ENCODE data around the gene FARS2.

Gene FARS2

GRCh38 chr6:5809450-5809849 lies 548.1 kb downstream of the FARS2 start:
- no peak overlapping the region for H2BK5ac ChIP-seq (ENCODE audit: low read length)
- no peak overlapping the region for H2AK5ac ChIP-seq (ENCODE audit: low read length)
- WGBS (ENCODE audit: extremely low coverage, insufficient coverage, low lambda C conversion rate), result no CpG with 5 or more reads among the region's 4 CpGs
- no peak overlapping the region for H3K18ac ChIP-seq (ENCODE audit: low read length)
- no peak overlapping the region for H3K27ac ChIP-seq (ENCODE audit: low read depth, low read length)
- no peak for DNase-seq
- no peaks in the 10 kb centered on the region for H3K36me3 ChIP-seq (ENCODE audit: control insufficient read depth, insufficient read depth, low read length)
- no peak overlapping the region for H3K4me2 ChIP-seq (ENCODE audit: low read length)
- no peaks in the 10 kb centered on the region for H3K27me3 ChIP-seq (ENCODE audit: insufficient read depth, low read length, poor library complexity)
- no peak overlapping the region for H2BK120ac ChIP-seq (ENCODE audit: low read depth, low read length)
- H3K56ac ChIP-seq (ENCODE audit: low read length), result no peak overlapping the region
- no peak overlapping the region for H3K4ac ChIP-seq (ENCODE audit: low read depth, low read length)
- H3K23ac ChIP-seq (ENCODE audit: low read length), result no peak overlapping the region
- no peaks in the 10 kb centered on the region for H3K79me2 ChIP-seq (ENCODE audit: control insufficient read depth, insufficient read depth, low read length)
- H3K79me1 ChIP-seq (ENCODE audit: low read length), result no peaks in the 10 kb centered on the region
- H4K8ac ChIP-seq (ENCODE audit: low read depth, low read length), result no peak overlapping the region
- no peak overlapping the region for H2BK15ac ChIP-seq (replicated peaks; ENCODE audit: low read depth)
- no peak overlapping the region for H4K5ac ChIP-seq (ENCODE audit: low read length)
- H3K9ac ChIP-seq (ENCODE audit: low read length), result no peak overlapping the region
- H3K4me1 ChIP-seq (ENCODE audit: control insufficient read depth, low read depth, low read length), result no peaks in the 10 kb centered on the region
- no peak overlapping the region for H3K4me3 ChIP-seq (ENCODE audit: low read length)

- Histone ChIP-seq H3K4ac (ENCODE audit: low read depth, low read length) (no peak overlapping the region), H3K27me3 (ENCODE audit: insufficient read depth, low read length, poor library complexity) (no peaks in the 10 kb centered on the region), H2AK5ac (ENCODE audit: low read length) (no peak overlapping the region), H3K79me1 (ENCODE audit: low read length) (no peaks in the 10 kb centered on the region), H4K5ac (ENCODE audit: low read length) (no peak overlapping the region), H4K8ac (ENCODE audit: low read depth, low read length) (no peak overlapping the region), H3K4me3 (ENCODE audit: low read length) (no peak overlapping the region), H3K79me2 (ENCODE audit: control insufficient read depth, insufficient read depth, low read length) (no peaks in the 10 kb centered on the region), H2BK15ac (replicated peaks; ENCODE audit: low read depth) (no peak overlapping the region), H3K23ac (ENCODE audit: low read length) (no peak overlapping the region), H3K56ac (ENCODE audit: low read length) (no peak overlapping the region), H3K4me2 (ENCODE audit: low read length) (no peak overlapping the region), H3K18ac (ENCODE audit: low read length) (no peak overlapping the region), H3K27ac (ENCODE audit: low read depth, low read length) (no peak overlapping the region), H2BK120ac (ENCODE audit: low read depth, low read length) (no peak overlapping the region), H2BK5ac (ENCODE audit: low read length) (no peak overlapping the region), H3K36me3 (ENCODE audit: control insufficient read depth, insufficient read depth, low read length) (no peaks in the 10 kb centered on the region), H3K9ac (ENCODE audit: low read length) (no peak overlapping the region), H3K4me1 (ENCODE audit: control insufficient read depth, low read depth, low read length) (no peaks in the 10 kb centered on the region)
- WGBS (ENCODE audit: extremely low coverage, insufficient coverage, low lambda C conversion rate), result no CpG with 5 or more reads among the region's 4 CpGs
- no peak for DNase-seq
Observed at GRCh38 chr6:5811997-5812396, 550.7 kb downstream of the FARS2 start.

- Histone ChIP-seq H4K8ac (ENCODE audit: low read depth, low read length) (no peak overlapping the region), H2BK5ac (ENCODE audit: low read length) (no peak overlapping the region), H2BK15ac (replicated peaks; ENCODE audit: low read depth) (no peak overlapping the region), H3K79me2 (ENCODE audit: control insufficient read depth, insufficient read depth, low read length) (no peaks in the 10 kb centered on the region), H3K4ac (ENCODE audit: low read depth, low read length) (no peak overlapping the region), H3K9ac (ENCODE audit: low read length) (no peak overlapping the region), H3K36me3 (ENCODE audit: control insufficient read depth, insufficient read depth, low read length) (no peaks in the 10 kb centered on the region), H3K23ac (ENCODE audit: low read length) (no peak overlapping the region), H3K4me3 (ENCODE audit: low read length) (no peak overlapping the region), H3K4me2 (ENCODE audit: low read length) (no peak overlapping the region), H3K27me3 (ENCODE audit: insufficient read depth, low read length, poor library complexity) (no peaks in the 10 kb centered on the region), H3K18ac (ENCODE audit: low read length) (no peak overlapping the region), H3K79me1 (ENCODE audit: low read length) (no peaks in the 10 kb centered on the region), H3K4me1 (ENCODE audit: control insufficient read depth, low read depth, low read length) (no peaks in the 10 kb centered on the region), H2BK120ac (ENCODE audit: low read depth, low read length) (no peak overlapping the region), H2AK5ac (ENCODE audit: low read length) (no peak overlapping the region), H3K27ac (ENCODE audit: low read depth, low read length) (no peak overlapping the region), H3K56ac (ENCODE audit: low read length) (no peak overlapping the region), H4K5ac (ENCODE audit: low read length) (no peak overlapping the region)
- no peak for DNase-seq
- no CpG with 5 or more reads among the region's 3 CpGs for WGBS (ENCODE audit: extremely low coverage, insufficient coverage, low lambda C conversion rate)
Observed at GRCh38 chr6:5813625-5814027, 552.3 kb downstream of the FARS2 start.

- H2AK5ac ChIP-seq (ENCODE audit: low read length), result no peak overlapping the region
- H3K79me2 ChIP-seq (ENCODE audit: control insufficient read depth, insufficient read depth, low read length), result no peaks in the 10 kb centered on the region
- no peak overlapping the region for H3K4me2 ChIP-seq (ENCODE audit: low read length)
- H3K18ac ChIP-seq (ENCODE audit: low read length), result no peak overlapping the region
- no peak overlapping the region for H3K4me3 ChIP-seq (ENCODE audit: low read length)
- no peak overlapping the region for H3K27ac ChIP-seq (ENCODE audit: low read depth, low read length)
- H2BK120ac ChIP-seq (ENCODE audit: low read depth, low read length), result no peak overlapping the region
- no peak overlapping the region for H4K5ac ChIP-seq (ENCODE audit: low read length)
- WGBS (ENCODE audit: extremely low coverage, insufficient coverage, low lambda C conversion rate), result no CpG with 5 or more reads among the region's 5 CpGs
- H3K9ac ChIP-seq (ENCODE audit: low read length), result no peak overlapping the region
- H3K36me3 ChIP-seq (ENCODE audit: control insufficient read depth, insufficient read depth, low read length), result no peaks in the 10 kb centered on the region
- H3K56ac ChIP-seq (ENCODE audit: low read length), result no peak overlapping the region
- DNase-seq, result no peak
- no peak overlapping the region for H3K23ac ChIP-seq (ENCODE audit: low read length)
- no peak overlapping the region for H2BK5ac ChIP-seq (ENCODE audit: low read length)
- no peaks in the 10 kb centered on the region for H3K27me3 ChIP-seq (ENCODE audit: insufficient read depth, low read length, poor library complexity)
- no peak overlapping the region for H3K4ac ChIP-seq (ENCODE audit: low read depth, low read length)
- no peak overlapping the region for H2BK15ac ChIP-seq (replicated peaks; ENCODE audit: low read depth)
- H3K4me1 ChIP-seq (ENCODE audit: control insufficient read depth, low read depth, low read length), result no peaks in the 10 kb centered on the region
- no peak overlapping the region for H4K8ac ChIP-seq (ENCODE audit: low read depth, low read length)
- no peaks in the 10 kb centered on the region for H3K79me1 ChIP-seq (ENCODE audit: low read length)
Observed at GRCh38 chr6:5814116-5814515, 552.8 kb downstream of the FARS2 start.

DNA sequence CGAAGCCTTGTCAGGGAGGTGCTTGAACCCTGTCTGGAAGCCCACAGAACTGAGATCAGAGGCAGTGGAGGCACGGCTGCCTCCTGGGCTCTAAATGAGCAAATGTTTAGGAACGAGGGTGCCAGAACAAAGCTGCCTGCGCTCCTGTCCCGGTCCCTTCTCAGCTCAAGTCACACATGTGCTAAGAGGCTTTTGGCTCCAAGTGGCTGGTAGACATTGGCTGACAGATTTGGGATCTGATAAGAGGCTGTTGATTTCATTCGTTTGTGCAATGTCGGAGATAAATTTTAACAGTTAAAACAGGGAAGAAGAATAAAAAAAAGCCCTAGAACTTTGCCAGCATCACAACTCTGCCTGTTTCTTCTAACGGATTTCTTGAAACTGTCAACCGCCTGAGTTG lies 553.6 kb downstream of the FARS2 start:
- Histone ChIP-seq H3K23ac (ENCODE audit: low read length) (no peak overlapping the region), H3K56ac (ENCODE audit: low read length) (no peak overlapping the region), H3K4ac (ENCODE audit: low read depth, low read length) (no peak overlapping the region), H3K4me2 (ENCODE audit: low read length) (no peak overlapping the region), H3K36me3 (ENCODE audit: control insufficient read depth, insufficient read depth, low read length) (no peaks in the 10 kb centered on the region), H3K27me3 (ENCODE audit: insufficient read depth, low read length, poor library complexity) (no peaks in the 10 kb centered on the region), H3K4me1 (ENCODE audit: control insufficient read depth, low read depth, low read length) (no peaks in the 10 kb centered on the region), H2AK5ac (ENCODE audit: low read length) (no peak overlapping the region), H3K9ac (ENCODE audit: low read length) (no peak overlapping the region), H4K8ac (ENCODE audit: low read depth, low read length) (no peak overlapping the region), H3K18ac (ENCODE audit: low read length) (no peak overlapping the region), H4K5ac (ENCODE audit: low read length) (no peak overlapping the region), H2BK120ac (ENCODE audit: low read depth, low read length) (no peak overlapping the region), H3K79me1 (ENCODE audit: low read length) (no peaks in the 10 kb centered on the region), H3K4me3 (ENCODE audit: low read length) (no peak overlapping the region), H3K27ac (ENCODE audit: low read depth, low read length) (no peak overlapping the region), H2BK5ac (ENCODE audit: low read length) (no peak overlapping the region), H3K79me2 (ENCODE audit: control insufficient read depth, insufficient read depth, low read length) (no peaks in the 10 kb centered on the region), H2BK15ac (replicated peaks; ENCODE audit: low read depth) (no peak overlapping the region)
- no peak for DNase-seq
- no CpG with 5 or more reads among the region's 9 CpGs for WGBS (ENCODE audit: extremely low coverage, insufficient coverage, low lambda C conversion rate)

DNA sequence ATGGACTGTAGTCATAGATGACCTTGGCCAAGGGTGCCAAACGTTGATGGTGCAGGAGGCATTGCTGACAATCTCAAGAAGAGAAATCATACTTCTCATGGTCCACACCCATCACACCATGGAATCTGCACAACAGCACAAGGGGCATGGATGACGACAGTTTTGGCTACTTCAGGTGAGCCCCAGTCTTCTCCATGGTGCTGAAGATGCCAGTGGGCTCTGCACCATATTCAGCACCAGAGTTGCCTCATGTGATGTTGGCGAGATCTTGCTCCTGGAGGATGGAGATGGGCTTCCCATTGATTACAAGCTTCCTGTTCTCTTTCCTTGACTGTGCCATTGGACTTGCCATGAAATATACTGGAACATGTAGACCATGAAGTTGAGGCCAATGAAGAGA lies 556.6 kb downstream of the FARS2 start:
- H2BK15ac ChIP-seq (replicated peaks; ENCODE audit: low read depth), result no peak overlapping the region
- H3K79me2 ChIP-seq (ENCODE audit: control insufficient read depth, insufficient read depth, low read length), result no peaks in the 10 kb centered on the region
- WGBS (ENCODE audit: extremely low coverage, insufficient coverage, low lambda C conversion rate), result no CpG with 5 or more reads among the region's 3 CpGs
- no peak overlapping the region for H3K27ac ChIP-seq (ENCODE audit: low read depth, low read length)
- H4K5ac ChIP-seq (ENCODE audit: low read length), result no peak overlapping the region
- no peak overlapping the region for H2BK5ac ChIP-seq (ENCODE audit: low read length)
- H3K36me3 ChIP-seq (ENCODE audit: control insufficient read depth, insufficient read depth, low read length), result no peaks in the 10 kb centered on the region
- no peak overlapping the region for H2BK120ac ChIP-seq (ENCODE audit: low read depth, low read length)
- no peak overlapping the region for H3K23ac ChIP-seq (ENCODE audit: low read length)
- no peaks in the 10 kb centered on the region for H3K4me1 ChIP-seq (ENCODE audit: control insufficient read depth, low read depth, low read length)
- no peak overlapping the region for H4K8ac ChIP-seq (ENCODE audit: low read depth, low read length)
- H3K79me1 ChIP-seq (ENCODE audit: low read length), result no peaks in the 10 kb centered on the region
- DNase-seq, result no peak
- H2AK5ac ChIP-seq (ENCODE audit: low read length), result no peak overlapping the region
- H3K56ac ChIP-seq (ENCODE audit: low read length), result no peak overlapping the region
- no peaks in the 10 kb centered on the region for H3K27me3 ChIP-seq (ENCODE audit: insufficient read depth, low read length, poor library complexity)
- no peak overlapping the region for H3K4me3 ChIP-seq (ENCODE audit: low read length)
- H3K4me2 ChIP-seq (ENCODE audit: low read length), result no peak overlapping the region
- H3K9ac ChIP-seq (ENCODE audit: low read length), result no peak overlapping the region
- H3K18ac ChIP-seq (ENCODE audit: low read length), result no peak overlapping the region
- no peak overlapping the region for H3K4ac ChIP-seq (ENCODE audit: low read depth, low read length)

Data from mesendoderm (in vitro differentiated cells).